AG09309 (cell line): ENCODE results near the gene PARD6G.
A peak's percentile ranks its signal among the peaks of the same experiment; 100 is the strongest.
"Not testable (repeated sequence)": the region's sequence is repeated elsewhere in the genome, so short reads cannot be mapped to it uniquely, and the experiment has no call there.

Experiments used
- DNase-seq: peaks from one replicate; pipeline ENCODE4 v3.0.0-alpha.2; 2010; ENCODE audit warnings: low read depth
- H3K4me3 ChIP-seq: 2 replicates; pipeline ENCODE4 v1.5.1; 2011; ENCODE audit warnings: mild to moderate bottlenecking, low read depth, low read length, moderate library complexity; ENCODE audit not compliant: control insufficient read depth
- TF ChIP-seq, protein P1 (sequence below): IDR thresholded peaks from 2 replicates; pipeline ENCODE4 v1.5.1; 2011; ENCODE audit warnings: mild to moderate bottlenecking, low read depth, low read length, inconsistent platforms; ENCODE audit not compliant: insufficient read depth, control insufficient read depth; ENCODE audit errors: missing control alignments

The PARD6G gene

DNA sequence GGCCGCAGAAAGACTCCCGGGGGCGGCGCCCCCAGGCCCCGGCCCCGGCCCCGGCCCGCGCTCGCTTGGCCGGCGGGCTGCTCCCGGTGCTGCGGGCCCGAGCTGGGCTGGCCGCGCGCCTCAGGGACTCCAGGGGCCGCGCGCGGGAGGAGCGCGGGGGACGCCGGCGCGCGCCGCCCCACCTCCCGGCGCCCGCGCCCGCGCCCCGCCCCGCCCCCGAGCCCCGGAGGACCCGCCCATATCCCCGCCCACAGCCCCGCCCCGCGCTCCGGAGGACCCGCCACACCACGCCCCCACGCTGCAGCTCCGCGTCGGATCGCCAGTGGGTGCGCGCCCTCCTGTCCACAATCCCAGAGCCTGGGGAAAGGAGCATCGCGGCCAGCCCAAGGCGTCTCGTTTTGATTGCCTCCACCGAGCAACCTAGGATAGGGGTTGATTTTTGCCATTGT lies at the start of gene PARD6G:
PARD6G (minus strand) TSS at position 122 of the 449 bp plus-strand sequence. CDS start 166 bp downstream, outside the sequence.
- peak within 1 kb of the TSS; percentile 58 for H3K4me3 ChIP-seq
- TF ChIP-seq, protein P1, sequence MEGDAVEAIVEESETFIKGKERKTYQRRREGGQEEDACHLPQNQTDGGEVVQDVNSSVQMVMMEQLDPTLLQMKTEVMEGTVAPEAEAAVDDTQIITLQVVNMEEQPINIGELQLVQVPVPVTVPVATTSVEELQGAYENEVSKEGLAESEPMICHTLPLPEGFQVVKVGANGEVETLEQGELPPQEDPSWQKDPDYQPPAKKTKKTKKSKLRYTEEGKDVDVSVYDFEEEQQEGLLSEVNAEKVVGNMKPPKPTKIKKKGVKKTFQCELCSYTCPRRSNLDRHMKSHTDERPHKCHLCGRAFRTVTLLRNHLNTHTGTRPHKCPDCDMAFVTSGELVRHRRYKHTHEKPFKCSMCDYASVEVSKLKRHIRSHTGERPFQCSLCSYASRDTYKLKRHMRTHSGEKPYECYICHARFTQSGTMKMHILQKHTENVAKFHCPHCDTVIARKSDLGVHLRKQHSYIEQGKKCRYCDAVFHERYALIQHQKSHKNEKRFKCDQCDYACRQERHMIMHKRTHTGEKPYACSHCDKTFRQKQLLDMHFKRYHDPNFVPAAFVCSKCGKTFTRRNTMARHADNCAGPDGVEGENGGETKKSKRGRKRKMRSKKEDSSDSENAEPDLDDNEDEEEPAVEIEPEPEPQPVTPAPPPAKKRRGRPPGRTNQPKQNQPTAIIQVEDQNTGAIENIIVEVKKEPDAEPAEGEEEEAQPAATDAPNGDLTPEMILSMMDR, result peak; percentile 22
- no peak for DNase-seq

GRCh38 chr18:80262241-80263033 lies 15.1 kb upstream of the PARD6G start:
- DNase-seq, result not testable (repeated sequence)

DNA sequence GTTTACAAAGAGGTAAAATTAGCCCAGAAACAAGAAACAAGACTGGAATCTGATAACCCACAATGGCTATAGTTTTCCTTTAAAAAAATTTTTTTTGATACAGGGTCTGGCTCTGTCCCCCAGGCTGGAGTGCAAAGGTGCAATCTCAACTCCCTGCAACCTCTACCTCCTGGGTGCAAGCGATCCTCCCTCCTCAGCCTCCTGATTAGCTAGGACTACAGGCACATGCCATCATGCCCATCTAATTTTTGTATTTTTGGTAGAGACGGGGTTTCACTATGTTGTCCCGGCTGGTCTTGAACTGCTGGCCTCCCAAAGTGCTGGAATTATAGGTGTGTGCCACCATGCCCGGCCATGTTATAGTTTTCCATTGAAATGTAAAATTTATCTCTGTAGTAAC lies 12.3 kb upstream of the PARD6G start:
- H3K4me3 ChIP-seq, result no peak overlapping the region
- DNase-seq, result no peak
- TF ChIP-seq, protein P1, result no peak

More at GRCh38 chr18:80262241-80263033, 15.1 kb upstream of the PARD6G start:
- not testable (repeated sequence) for H3K4me3 ChIP-seq
- TF ChIP-seq, protein P1, result peak; percentile 55

DNA sequence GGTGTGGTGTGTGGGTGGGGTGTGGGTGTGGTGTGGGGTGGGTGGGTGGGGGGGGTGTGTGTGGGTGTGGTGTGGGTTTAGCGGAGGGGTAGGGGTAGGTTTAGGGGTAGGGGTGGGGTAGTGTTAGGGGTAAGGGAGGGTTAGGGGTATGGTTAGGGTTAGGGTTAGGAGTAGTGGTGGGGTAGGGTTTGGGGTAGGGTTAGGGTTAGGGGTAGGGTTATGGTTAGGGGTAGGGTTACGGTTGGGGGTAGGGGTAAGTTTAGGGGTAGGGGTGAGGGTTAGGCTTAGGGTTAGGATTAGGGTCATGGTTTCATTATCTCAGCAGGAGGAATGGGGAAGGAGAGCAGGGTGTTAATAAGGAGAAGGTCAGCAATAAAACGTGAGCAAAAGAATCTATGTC lies 11.3 kb upstream of the PARD6G start:
- TF ChIP-seq, protein P1, result no peak
- no peak overlapping the region for H3K4me3 ChIP-seq
- no peak for DNase-seq

GRCh38 chr18:80257579-80258543 lies 10.5 kb upstream of the PARD6G start:
- TF ChIP-seq, protein P1, result peak; percentile 85
- H3K4me3 ChIP-seq, DNase-seq: not testable (repeated sequence)

DNA sequence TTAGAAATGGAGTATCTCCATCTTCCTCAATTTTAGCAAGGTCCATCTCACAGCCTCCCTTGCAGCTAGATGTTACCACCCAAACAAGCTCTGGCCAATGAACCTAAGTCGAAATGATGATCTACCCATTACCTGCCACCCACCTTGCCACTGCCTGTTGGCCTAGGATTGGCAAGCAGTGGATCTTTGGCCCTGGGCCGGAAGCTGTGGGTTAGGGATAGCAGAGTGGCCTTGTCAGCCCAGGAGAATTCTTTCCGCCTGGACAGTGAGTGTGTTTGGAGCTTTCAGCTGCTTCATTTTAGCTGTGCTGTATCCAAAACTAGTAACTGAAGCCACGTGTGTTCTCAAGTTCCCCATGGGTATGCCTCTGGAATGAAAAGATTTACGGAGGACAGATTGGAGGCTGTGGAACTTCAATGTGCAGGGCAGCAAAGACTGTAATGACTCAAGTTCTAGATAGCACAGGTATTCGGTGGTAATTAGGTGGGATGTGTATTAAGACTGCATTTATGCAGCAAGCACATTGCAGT lies 7.7 kb upstream of the PARD6G start:
- TF ChIP-seq, protein P1, result no peak
- DNase-seq, result no peak
- H3K4me3 ChIP-seq, result no peak overlapping the region
